HG03196 (cell line): ENCODE measurements around the gene EDC3.

Source experiments
- ATAC-seq: cut with Tn5 transposase; IDR thresholded peaks from one replicate; pipeline ENCODE4 v1.9.1; 2021; ENCODE audit not compliant: unreplicated experiment

The EDC3 gene

DNA sequence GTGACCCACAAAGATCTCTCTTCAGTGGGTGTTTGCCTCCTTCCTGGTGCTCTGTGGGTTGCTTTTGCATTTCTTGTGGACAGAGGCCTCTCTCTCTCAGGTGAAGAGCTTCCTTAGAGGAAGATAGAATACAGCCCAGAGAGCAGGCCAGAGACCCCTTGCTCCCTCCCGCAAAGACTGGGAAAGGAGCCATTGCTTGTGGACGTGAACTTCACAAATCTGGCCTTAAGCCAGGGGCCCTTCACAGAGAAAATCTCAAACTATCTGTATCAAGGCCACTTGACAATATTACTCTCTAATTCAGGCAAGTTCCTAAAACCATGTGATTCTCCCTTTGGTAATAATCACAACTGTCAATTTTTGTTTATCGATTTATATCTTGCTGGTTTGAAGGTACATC lies 110.6 kb downstream of the EDC3 start:
- no peak for ATAC-seq

DNA sequence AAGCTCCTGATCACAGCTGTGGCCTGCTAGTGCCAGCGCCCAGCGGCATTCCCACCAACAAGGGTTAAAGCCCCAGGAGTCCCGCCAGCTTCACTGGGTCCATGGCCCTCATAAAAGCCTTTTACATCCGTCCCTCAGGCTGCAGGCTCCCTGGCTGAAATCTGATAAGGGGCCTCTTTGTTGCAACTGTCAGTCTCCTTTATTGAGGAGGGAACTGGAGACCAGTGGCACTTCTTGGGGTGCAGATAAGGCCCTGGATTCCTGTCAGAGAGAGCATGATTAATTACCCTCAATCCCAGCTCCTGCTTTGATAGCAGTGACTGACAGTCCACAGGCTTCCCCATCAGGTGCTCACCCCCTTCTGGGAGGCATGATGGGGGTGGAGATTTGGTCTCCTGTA lies 111.0 kb downstream of the EDC3 start:
- ATAC-seq, result no peak

DNA sequence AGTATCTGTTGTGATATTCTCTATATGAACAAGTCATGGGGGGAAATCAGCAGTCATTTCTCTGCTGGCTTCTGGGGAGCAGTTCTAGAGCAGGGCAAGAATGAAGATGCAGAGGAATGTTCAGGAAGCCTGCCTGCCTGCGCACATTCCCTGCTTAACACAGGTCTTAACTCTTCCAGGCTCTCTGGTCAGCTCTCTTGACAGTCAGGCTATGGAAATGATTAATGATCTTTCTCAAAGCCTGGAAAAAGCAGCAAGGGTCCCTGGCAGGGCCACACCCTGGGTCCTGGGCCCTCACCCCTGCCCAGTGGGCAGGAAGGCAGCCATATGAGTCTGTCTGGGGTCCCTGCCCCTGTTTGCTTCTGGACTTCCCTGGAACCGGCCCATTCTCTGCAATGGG lies 111.6 kb downstream of the EDC3 start:
- no peak for ATAC-seq
